Left colon (tissue), 2 donors: ENCODE results near the gene CDH26. TPM values are rescaled to one million over a fixed set of nuclear protein-coding genes. Genes with fewer than 3 reads are reported as not detected.

Experiments used
- ATAC-seq: fragments of 200-7000 bp; cut with Tn5 transposase; one replicate; pipeline ENCODE4 v1.9.1; 2020; ENCODE audit warnings: mild to moderate bottlenecking, moderate library complexity
- DNase-seq, 2 donors: peaks; one replicate each; pipeline ENCODE4 v3.0.0-alpha.2; 2020
- intact Hi-C, 2 donors: fragments of 100-400 bp; cut with DNase I in 1 of 2; cut with micrococcal nuclease in 1 of 2; formaldehyde crosslinking; loops; one replicate each; pipeline versions ENCODE4 v1.11.2 to v1.14.0; 2022; cut with DNase I, micrococcal nuclease
- long read RNA-seq: library from polyadenylated mRNA; unstranded; transcript quantifications from one replicate; pipeline ENCODE4 v2.0.0, GENCODE V29; 2021
- total RNA-seq, 2 donors: library from RNA; stranded (reverse); fragmentation: NEBNext Ultra II Directional; extraction: Animal tissue kit (Norgen Biotek cat#: 25700); gene quantifications; one replicate each; pipeline ENCODE4 v1.2.1, GENCODE V29; 2021
- donor health status: DM: no; HTN: no; CAD: no.
- donor health status: DM: yes; HTN: yes; CAD: no.

CDH26 gene
- under 1 TPM; 0.43 to 0.45 TPM for total RNA-seq
- long read RNA-seq = 0 reads

- intact Hi-C loops = no loop called here
- DNase-seq (no peak), ATAC-seq (no peak)
Measured at GRCh38 chr20:59958123-59958522, at the start of gene CDH26. CDH26 (plus strand) TSS chr20:59958423; CDS start chr20:59958727, 304 bp downstream.

- DNase-seq (no peak), ATAC-seq (no peak)
- intact Hi-C loops = no loop called here
Measured at GRCh38 chr20:59908855-59909254, 49.4 kb upstream of the CDH26 start.

- no peak for ATAC-seq
- intact Hi-C loops = no loop called here
- DNase-seq = no peak
Measured at GRCh38 chr20:59911041-59911440, 47.2 kb upstream of the CDH26 start.

GRCh38 chr20:59912609-59913008 lies 45.6 kb upstream of the CDH26 start:
- no peak for DNase-seq
- ATAC-seq = no peak
- intact Hi-C loops = no loop called here

GRCh38 chr20:59920944-59921343 lies 37.3 kb upstream of the CDH26 start:
- intact Hi-C loops = no loop called here
- DNase-seq (no peak), ATAC-seq (no peak)

GRCh38 chr20:59923514-59923913 lies 34.7 kb upstream of the CDH26 start:
- intact Hi-C loops = no loop called here
- ATAC-seq (no peak), DNase-seq (no peak)

- DNase-seq (no peak), ATAC-seq (peak; percentile 19)
- intact Hi-C loops = no loop called here
Measured at GRCh38 chr20:59925359-59925758, 32.9 kb upstream of the CDH26 start.

GRCh38 chr20:59925899-59926298 lies 32.3 kb upstream of the CDH26 start:
- intact Hi-C loops = no loop called here
- DNase-seq (no peak), ATAC-seq (peak; percentile 91)

- no peak for ATAC-seq
- intact Hi-C loops = no loop called here
- no peak for DNase-seq
Measured at GRCh38 chr20:59931511-59932312, 26.5 kb upstream of the CDH26 start.

GRCh38 chr20:59932616-59933295 lies 25.5 kb upstream of the CDH26 start:
- DNase-seq (peak in 1 of 2 donors; percentile 13), ATAC-seq (no peak)
- intact Hi-C loops = no loop called here

GRCh38 chr20:59933296-59933848 lies 24.9 kb upstream of the CDH26 start, which contains the start of gene SYCP2:
SYCP2 (minus strand) TSS chr20:59933637; CDS start chr20:59922413, 11,224 bp downstream.
- DNase-seq = peak; percentile 38 to 54
- intact Hi-C loops = no loop called here
- ATAC-seq = peak; percentile 70

- intact Hi-C loops = no loop called here
- ATAC-seq (peak; percentile 92), DNase-seq (peak; percentile 54 to 83)
Measured at GRCh38 chr20:59933849-59934585, 24.2 kb upstream of the CDH26 start.

- ATAC-seq = no peak
Measured at GRCh38 chr20:59935457-59936185, 22.6 kb upstream of the CDH26 start.

GRCh38 chr20:59936409-59936808 lies 21.8 kb upstream of the CDH26 start:
- DNase-seq (no peak), ATAC-seq (no peak)
- intact Hi-C loops = no loop called here

More at GRCh38 chr20:59935457-59936185, 22.6 kb upstream of the CDH26 start:
- DNase-seq = no peak
- intact Hi-C loops = no loop called here

GRCh38 chr20:59937150-59937549 lies 21.1 kb upstream of the CDH26 start:
- DNase-seq = no peak
- ATAC-seq = no peak
- intact Hi-C loops = no loop called here

- intact Hi-C loops = no loop called here
- ATAC-seq (no peak), DNase-seq (no peak)
Measured at GRCh38 chr20:59938221-59938620, 20.0 kb upstream of the CDH26 start.

- ATAC-seq (no peak), DNase-seq (no peak)
- intact Hi-C loops = no loop called here
Measured at GRCh38 chr20:59938696-59939051, 19.5 kb upstream of the CDH26 start.

GRCh38 chr20:59939052-59939878 lies 19.0 kb upstream of the CDH26 start:
- peak; percentile 46 for ATAC-seq
- intact Hi-C loops = no loop called here
- peak; percentile 43 to 47 for DNase-seq
